Neural cell (in vitro differentiated cells): Measurements from ENCODE around the gene ZDHHC7. TPM values are rescaled to one million over a fixed set of nuclear protein-coding genes. Genes with fewer than 3 reads are reported as not detected.

Experiments used
- H2AFZ ChIP-seq: fragments of 200-600, 300-800 bp; sonication (generic), shearing (Covaris generic); 2 replicates; pipeline ENCODE4 v1.6.0; 2014; ENCODE audit warnings: low read depth, mild to moderate bottlenecking, antibody characterized with exemption, low read length, moderate library complexity
- H3F3A ChIP-seq: fragments of 200-600 bp; shearing (Covaris generic); 2 replicates; pipeline ENCODE4 v1.6.1; 2016; ENCODE audit warnings: mild to moderate bottlenecking, moderate library complexity, mixed read lengths, antibody characterized with exemption, low read length; ENCODE audit not compliant: insufficient read depth, poor library complexity, severe bottlenecking
- H3K27ac ChIP-seq: fragments of 200-600, 300-800 bp; sonication (generic), shearing (Covaris generic); 2 replicates; pipeline ENCODE4 v1.5.1; 2014; ENCODE audit warnings: mild to moderate bottlenecking, low read length, moderate library complexity
- H3K27me3 ChIP-seq: fragments of 300-800, 200-600 bp; sonication (generic), shearing (Covaris generic); 2 replicates; pipeline ENCODE4 v1.6.0; 2014; ENCODE audit warnings: mild to moderate bottlenecking, low read depth, low read length, moderate library complexity; ENCODE audit not compliant: insufficient read depth
- H3K36me3 ChIP-seq: fragments of 300-800, 200-600 bp; sonication (generic), shearing (Covaris generic); 2 replicates; pipeline ENCODE4 v1.5.1; 2014; ENCODE audit warnings: mild to moderate bottlenecking, antibody characterized with exemption, low read length, moderate library complexity; ENCODE audit not compliant: insufficient read depth
- H3K4me2 ChIP-seq: fragments of 300-800, 200-600 bp; sonication (generic), shearing (Covaris generic); 2 replicates; pipeline ENCODE4 v1.6.0; 2014; ENCODE audit warnings: mild to moderate bottlenecking, low read length
- H3K4me3 ChIP-seq: fragments of 300-800, 200-600 bp; sonication (generic), shearing (Covaris generic); 2 replicates; pipeline ENCODE4 v1.5.1; 2014; ENCODE audit warnings: mild to moderate bottlenecking, low read length, moderate library complexity
- H3K79me2 ChIP-seq: fragments of 200-600 bp; shearing (Covaris generic); replicated peaks from 2 replicates; pipeline ENCODE4 v1.6.0; 2014; ENCODE audit warnings: mild to moderate bottlenecking, low read length, moderate library complexity; ENCODE audit not compliant: insufficient read depth
- H3K9ac ChIP-seq: fragments of 300-800, 200-600 bp; sonication (generic), shearing (Covaris generic); 2 replicates; pipeline ENCODE4 v1.6.1; 2016; ENCODE audit warnings: mild to moderate bottlenecking, low read length, mixed read lengths
- H3K9me2 ChIP-seq: fragments of 200-600 bp; shearing (Covaris generic); 2 replicates; pipeline ENCODE4 v1.6.1; 2016; ENCODE audit warnings: mild to moderate bottlenecking, low read length, mixed read lengths; ENCODE audit not compliant: insufficient read depth
- H3K9me3 ChIP-seq: fragments of 200-600, 300-800 bp; sonication (generic), shearing (Covaris generic); 2 replicates; pipeline ENCODE4 v1.6.1; 2016; ENCODE audit warnings: mild to moderate bottlenecking, mixed run types, low read length, moderate library complexity, mixed read lengths
- H4K20me1 ChIP-seq: fragments of 200-600 bp; shearing (Covaris generic); 2 replicates; pipeline ENCODE4 v1.6.1; 2016; ENCODE audit warnings: mild to moderate bottlenecking, mixed run types; ENCODE audit not compliant: insufficient read depth
- EP300 ChIP-seq: fragments of 450-650 bp; conservative IDR thresholded peaks from 2 replicates; pipeline ENCODE4 v1.6.1; 2014; ENCODE audit warnings: antibody characterized with exemption, mild to moderate bottlenecking, moderate library complexity; ENCODE audit not compliant: poor library complexity, severe bottlenecking
- EZH2 ChIP-seq: fragments of 200-600, 300-800 bp; shearing (Covaris generic), sonication (generic); IDR thresholded peaks from 2 replicates; pipeline ENCODE4 v1.6.1; 2014; ENCODE audit warnings: antibody characterized with exemption, low read length, borderline replicate concordance, mild to moderate bottlenecking; ENCODE audit not compliant: insufficient read depth, poor library complexity, severe bottlenecking
- POLR2AphosphoS5 ChIP-seq: IDR thresholded peaks from 2 replicates; pipeline ENCODE4 v1.6.1; 2012
- RAD21 ChIP-seq: fragments of 450-650 bp; conservative IDR thresholded peaks from 2 replicates; pipeline ENCODE4 v1.6.1; 2014; ENCODE audit warnings: antibody characterized with exemption, mild to moderate bottlenecking, moderate library complexity
- SMC3 ChIP-seq: fragments of 450-650 bp; conservative IDR thresholded peaks from 2 replicates; pipeline ENCODE4 v1.6.1; 2014; ENCODE audit warnings: antibody characterized with exemption, mild to moderate bottlenecking, moderate library complexity; ENCODE audit not compliant: poor library complexity
- TAF1 ChIP-seq: IDR thresholded peaks from 2 replicates; pipeline ENCODE4 v1.6.1; 2012; ENCODE audit warnings: low read depth
- polyA plus RNA-seq: library from polyadenylated mRNA; depleted of rRNA; stranded (reverse); fragments of >200 nt; gene quantifications from 2 replicates; pipeline ENCODE4 v1.2.3, GENCODE V29; 2014
- TF ChIP-seq, protein P1 (sequence below): fragments of 450-650 bp; IDR thresholded peaks from 2 replicates; pipeline ENCODE4 v1.5.1; 2014; ENCODE audit warnings: antibody characterized with exemption, mild to moderate bottlenecking, moderate library complexity; ENCODE audit not compliant: poor library complexity, severe bottlenecking
- TF ChIP-seq, protein P2 (sequence below): IDR thresholded peaks from 2 replicates; pipeline ENCODE4 v1.6.1; 2012; ENCODE audit warnings: borderline replicate concordance

The ZDHHC7 gene
- polyA plus RNA-seq, 1 donor from 2014 or later, result 33.8 TPM

DNA sequence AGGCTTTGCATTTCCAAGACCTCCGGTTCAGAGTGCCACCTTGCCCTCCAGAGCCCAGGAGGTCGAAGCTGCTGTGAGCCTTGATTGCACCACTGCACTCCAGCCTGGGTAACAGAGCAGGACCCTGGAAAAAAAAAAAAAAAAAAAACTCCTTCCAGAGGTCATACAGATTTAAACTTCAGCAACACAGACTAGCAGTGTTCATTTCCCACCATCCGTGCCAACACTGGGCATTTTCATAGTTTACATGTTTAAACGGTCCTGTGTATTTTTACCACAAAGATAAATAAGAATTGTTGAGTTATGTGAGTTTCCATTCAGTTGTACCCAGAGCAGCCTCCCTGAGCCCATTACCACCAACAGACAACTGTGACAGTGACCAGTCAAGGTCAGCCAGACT, 50.4 kb downstream of the ZDHHC7 start:
- no peak overlapping the region for H3K9ac ChIP-seq

DNA sequence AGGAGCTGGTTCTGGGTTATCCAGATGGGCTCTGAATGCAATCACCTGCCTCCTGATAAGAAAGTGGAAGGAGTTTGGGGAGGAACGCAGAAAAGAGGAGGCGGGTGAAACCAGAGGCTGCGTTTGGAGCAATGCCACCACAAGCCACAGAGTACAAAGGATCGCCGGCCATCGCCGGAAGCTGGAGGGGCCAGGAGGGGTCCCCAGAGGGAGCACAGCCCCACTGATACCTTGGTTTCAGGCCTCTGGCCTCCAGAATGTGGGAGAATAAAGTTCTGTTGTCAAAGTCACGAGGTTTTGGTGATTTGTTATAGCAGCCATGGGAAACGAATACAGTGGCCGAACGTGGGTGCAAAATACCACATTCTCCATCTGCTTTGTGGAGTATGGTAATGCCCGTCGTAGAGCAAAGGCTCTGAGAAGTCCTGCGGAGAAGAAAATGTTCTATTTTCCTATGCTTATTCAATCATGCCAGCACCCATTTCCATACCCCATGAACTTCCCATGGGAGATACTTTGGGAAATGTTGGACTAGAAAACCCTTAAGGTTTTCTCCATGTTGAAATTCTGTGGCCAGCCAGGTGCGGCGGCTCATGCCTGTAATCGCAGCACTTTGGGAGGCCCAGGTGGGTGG, 51.4 kb downstream of the ZDHHC7 start:
- no peak overlapping the region for H2AFZ ChIP-seq
- no peak overlapping the region for H3K4me2 ChIP-seq
- no peaks in the 10 kb centered on the region for H3F3A ChIP-seq
- no peak for TF ChIP-seq POLR2AphosphoS5
- TF ChIP-seq EZH2, result no peak
- TF ChIP-seq EP300, result no peak
- no peak for TF ChIP-seq SMC3
- TF ChIP-seq TAF1, result no peak
- TF ChIP-seq, protein P1, sequence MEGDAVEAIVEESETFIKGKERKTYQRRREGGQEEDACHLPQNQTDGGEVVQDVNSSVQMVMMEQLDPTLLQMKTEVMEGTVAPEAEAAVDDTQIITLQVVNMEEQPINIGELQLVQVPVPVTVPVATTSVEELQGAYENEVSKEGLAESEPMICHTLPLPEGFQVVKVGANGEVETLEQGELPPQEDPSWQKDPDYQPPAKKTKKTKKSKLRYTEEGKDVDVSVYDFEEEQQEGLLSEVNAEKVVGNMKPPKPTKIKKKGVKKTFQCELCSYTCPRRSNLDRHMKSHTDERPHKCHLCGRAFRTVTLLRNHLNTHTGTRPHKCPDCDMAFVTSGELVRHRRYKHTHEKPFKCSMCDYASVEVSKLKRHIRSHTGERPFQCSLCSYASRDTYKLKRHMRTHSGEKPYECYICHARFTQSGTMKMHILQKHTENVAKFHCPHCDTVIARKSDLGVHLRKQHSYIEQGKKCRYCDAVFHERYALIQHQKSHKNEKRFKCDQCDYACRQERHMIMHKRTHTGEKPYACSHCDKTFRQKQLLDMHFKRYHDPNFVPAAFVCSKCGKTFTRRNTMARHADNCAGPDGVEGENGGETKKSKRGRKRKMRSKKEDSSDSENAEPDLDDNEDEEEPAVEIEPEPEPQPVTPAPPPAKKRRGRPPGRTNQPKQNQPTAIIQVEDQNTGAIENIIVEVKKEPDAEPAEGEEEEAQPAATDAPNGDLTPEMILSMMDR, result no peak
- TF ChIP-seq, protein P2, sequence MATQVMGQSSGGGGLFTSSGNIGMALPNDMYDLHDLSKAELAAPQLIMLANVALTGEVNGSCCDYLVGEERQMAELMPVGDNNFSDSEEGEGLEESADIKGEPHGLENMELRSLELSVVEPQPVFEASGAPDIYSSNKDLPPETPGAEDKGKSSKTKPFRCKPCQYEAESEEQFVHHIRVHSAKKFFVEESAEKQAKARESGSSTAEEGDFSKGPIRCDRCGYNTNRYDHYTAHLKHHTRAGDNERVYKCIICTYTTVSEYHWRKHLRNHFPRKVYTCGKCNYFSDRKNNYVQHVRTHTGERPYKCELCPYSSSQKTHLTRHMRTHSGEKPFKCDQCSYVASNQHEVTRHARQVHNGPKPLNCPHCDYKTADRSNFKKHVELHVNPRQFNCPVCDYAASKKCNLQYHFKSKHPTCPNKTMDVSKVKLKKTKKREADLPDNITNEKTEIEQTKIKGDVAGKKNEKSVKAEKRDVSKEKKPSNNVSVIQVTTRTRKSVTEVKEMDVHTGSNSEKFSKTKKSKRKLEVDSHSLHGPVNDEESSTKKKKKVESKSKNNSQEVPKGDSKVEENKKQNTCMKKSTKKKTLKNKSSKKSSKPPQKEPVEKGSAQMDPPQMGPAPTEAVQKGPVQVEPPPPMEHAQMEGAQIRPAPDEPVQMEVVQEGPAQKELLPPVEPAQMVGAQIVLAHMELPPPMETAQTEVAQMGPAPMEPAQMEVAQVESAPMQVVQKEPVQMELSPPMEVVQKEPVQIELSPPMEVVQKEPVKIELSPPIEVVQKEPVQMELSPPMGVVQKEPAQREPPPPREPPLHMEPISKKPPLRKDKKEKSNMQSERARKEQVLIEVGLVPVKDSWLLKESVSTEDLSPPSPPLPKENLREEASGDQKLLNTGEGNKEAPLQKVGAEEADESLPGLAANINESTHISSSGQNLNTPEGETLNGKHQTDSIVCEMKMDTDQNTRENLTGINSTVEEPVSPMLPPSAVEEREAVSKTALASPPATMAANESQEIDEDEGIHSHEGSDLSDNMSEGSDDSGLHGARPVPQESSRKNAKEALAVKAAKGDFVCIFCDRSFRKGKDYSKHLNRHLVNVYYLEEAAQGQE, result no peak
- no peaks in the 10 kb centered on the region for H4K20me1 ChIP-seq
- H3K9me2 ChIP-seq, result no peaks in the 10 kb centered on the region
- no peaks in the 10 kb centered on the region for H3K27me3 ChIP-seq
- H3K9me3 ChIP-seq, result no peaks in the 10 kb centered on the region
- no peaks in the 10 kb centered on the region for H3K36me3 ChIP-seq
- no peak overlapping the region for H3K9ac ChIP-seq
- no peak overlapping the region for H3K4me3 ChIP-seq
- H3K79me2 ChIP-seq, result no peaks in the 10 kb centered on the region
- H3K27ac ChIP-seq, result no peak overlapping the region

More for the DNA sequence above, 50.4 kb downstream of the ZDHHC7 start:
- no peak overlapping the region for H3K4me2 ChIP-seq
- H3F3A ChIP-seq, result no peaks in the 10 kb centered on the region
- H3K9me3 ChIP-seq, result no peaks in the 10 kb centered on the region
- H3K27me3 ChIP-seq, result no peaks in the 10 kb centered on the region
- TF ChIP-seq RAD21, result no peak
- TF ChIP-seq, protein P1, result no peak
- TF ChIP-seq TAF1, result no peak
- TF ChIP-seq, protein P2, result no peak
- no peak overlapping the region for H2AFZ ChIP-seq
- no peaks in the 10 kb centered on the region for H3K79me2 ChIP-seq
- no peak overlapping the region for H3K27ac ChIP-seq
- H3K4me3 ChIP-seq, result no peak overlapping the region
- no peaks in the 10 kb centered on the region for H3K9me2 ChIP-seq
- no peaks in the 10 kb centered on the region for H4K20me1 ChIP-seq
- H3K36me3 ChIP-seq, result no peaks in the 10 kb centered on the region
